H9 (cell line): ENCODE results near the gene CBFA2T2. TPM values are rescaled to one million over a fixed set of nuclear protein-coding genes. Genes with fewer than 3 reads are reported as not detected.
A peak's percentile ranks its signal among the peaks of the same experiment; 100 is the strongest.

ENCODE experiments used
- DNase-seq: peaks from one replicate; pipeline ENCODE4 v3.0.0-alpha.2; 2017
- H2AFZ ChIP-seq: one replicate; pipeline ENCODE4 v1.6.1; 2013; ENCODE audit warnings: mild to moderate bottlenecking, low read length, control low read depth, moderate library complexity
- H2AK5ac ChIP-seq: 2 replicates; pipeline ENCODE4 v1.6.1; 2013; ENCODE audit warnings: low read length, control low read depth, mixed read lengths; ENCODE audit not compliant: insufficient read length
- H2BK120ac ChIP-seq: one replicate; pipeline ENCODE4 v1.6.1; 2013; ENCODE audit warnings: low read depth, mild to moderate bottlenecking, low read length, control low read depth, inconsistent platforms; ENCODE audit not compliant: poor library complexity, severe bottlenecking
- H2BK12ac ChIP-seq: 2 replicates; pipeline ENCODE4 v1.6.1; 2013; ENCODE audit warnings: low read length, control low read depth, mixed read lengths, low read depth; ENCODE audit not compliant: insufficient read length
- H2BK15ac ChIP-seq: 2 replicates; pipeline ENCODE4 v1.6.1; 2013; ENCODE audit warnings: low read depth, low read length, control low read depth
- H2BK20ac ChIP-seq: one replicate; pipeline ENCODE4 v1.6.1; 2013; ENCODE audit warnings: low read depth, mild to moderate bottlenecking, low read length, control low read depth, inconsistent platforms; ENCODE audit not compliant: poor library complexity, severe bottlenecking
- H2BK5ac ChIP-seq: 2 replicates; pipeline ENCODE4 v1.6.1; 2013; ENCODE audit warnings: low read length, control low read depth, mixed read lengths; ENCODE audit not compliant: insufficient read length
- H3K14ac ChIP-seq: 2 replicates; pipeline ENCODE4 v1.6.1; 2013; ENCODE audit warnings: low read length, control low read depth; ENCODE audit not compliant: insufficient read depth
- H3K18ac ChIP-seq: 2 replicates; pipeline ENCODE4 v1.6.1; 2013; ENCODE audit warnings: low read depth, mild to moderate bottlenecking, mixed read lengths, low read length, control low read depth; ENCODE audit not compliant: insufficient read length
- H3K23ac ChIP-seq: 2 replicates; pipeline ENCODE4 v1.6.1; 2013; ENCODE audit warnings: low read length, control low read depth, mixed read lengths, low read depth; ENCODE audit not compliant: insufficient read length
- H3K23me2 ChIP-seq: 2 replicates; pipeline ENCODE4 v1.6.1; 2013; ENCODE audit warnings: low read depth, mild to moderate bottlenecking, mixed read lengths, low read length, control low read depth; ENCODE audit not compliant: insufficient read length, poor library complexity, severe bottlenecking
- H3K27ac ChIP-seq: 2 replicates; pipeline ENCODE4 v1.5.1; 2013; ENCODE audit warnings: low read length, control low read depth, mixed read lengths, low read depth; ENCODE audit not compliant: insufficient read length
- H3K27me3 ChIP-seq: 2 replicates; pipeline ENCODE4 v1.6.1; 2013; ENCODE audit warnings: low read length, control low read depth, inconsistent platforms; ENCODE audit not compliant: insufficient read depth
- H3K4ac ChIP-seq: 2 replicates; pipeline ENCODE4 v1.6.1; 2013; ENCODE audit warnings: low read depth, mild to moderate bottlenecking, control low read depth, inconsistent platforms, low read length, moderate library complexity
- H3K4me1 ChIP-seq: 2 replicates; pipeline ENCODE4 v1.6.1; 2013; ENCODE audit warnings: low read length, control low read depth, inconsistent platforms; ENCODE audit not compliant: insufficient read depth
- H3K4me2 ChIP-seq: 2 replicates; pipeline ENCODE4 v1.6.1; 2013; ENCODE audit warnings: low read length, control low read depth, mixed read lengths; ENCODE audit not compliant: insufficient read length, insufficient read depth
- H3K56ac ChIP-seq: 2 replicates; pipeline ENCODE4 v1.6.1; 2013; ENCODE audit warnings: low read depth, mild to moderate bottlenecking, mixed read lengths, low read length, control low read depth; ENCODE audit not compliant: insufficient read length
- H3K79me1 ChIP-seq: 2 replicates; pipeline ENCODE4 v1.6.1; 2013; ENCODE audit warnings: low read depth, mild to moderate bottlenecking, moderate library complexity, low read length, control low read depth, inconsistent platforms; ENCODE audit not compliant: insufficient read depth, poor library complexity, severe bottlenecking
- H3K79me2 ChIP-seq: 2 replicates; pipeline ENCODE4 v1.6.1; 2013; ENCODE audit warnings: low read length, control low read depth, inconsistent platforms; ENCODE audit not compliant: insufficient read depth
- H3K9ac ChIP-seq: 2 replicates; pipeline ENCODE4 v1.6.1; 2013; ENCODE audit warnings: low read length, control low read depth, mixed read lengths; ENCODE audit not compliant: insufficient read length; ENCODE audit errors: extremely low read depth
- H3K9me3 ChIP-seq: one replicate; pipeline ENCODE4 v1.6.1; 2013; ENCODE audit warnings: low read depth, low read length, inconsistent platforms; ENCODE audit not compliant: control insufficient read depth
- H3T11ph ChIP-seq: one replicate; pipeline ENCODE4 v1.6.1; 2013; ENCODE audit warnings: mild to moderate bottlenecking, low read length, control low read depth, inconsistent platforms
- H4K20me1 ChIP-seq: one replicate; pipeline ENCODE4 v1.6.1; 2013; ENCODE audit not compliant: control insufficient read depth, insufficient read length, insufficient read depth
- H4K5ac ChIP-seq: 2 replicates; pipeline ENCODE4 v1.6.1; 2013; ENCODE audit warnings: low read depth, mild to moderate bottlenecking, mixed read lengths, low read length, control low read depth; ENCODE audit not compliant: insufficient read length
- H4K8ac ChIP-seq: replicated peaks from 2 replicates; pipeline ENCODE4 v1.6.1; 2013; ENCODE audit warnings: low read length, control low read depth, mixed read lengths, low read depth; ENCODE audit not compliant: insufficient read length
- H4K91ac ChIP-seq: 2 replicates; pipeline ENCODE4 v1.6.1; 2013; ENCODE audit warnings: low read depth, mild to moderate bottlenecking, moderate library complexity, mixed read lengths, low read length, control low read depth; ENCODE audit not compliant: insufficient read length
- H3K27ac Mint-ChIP-seq, 3 experiments: 2 replicates in 2 of 3; 3 replicates in 1 of 3; pipeline ENCODE4 v1.8.0; 2020 to 2021; ENCODE audit warnings: mixed read lengths in 3 of 3, mild to moderate bottlenecking in 1 of 3, moderate library complexity in 1 of 3
- H3K27me3 Mint-ChIP-seq: 2 replicates; pipeline ENCODE4 v1.8.0; 2021; ENCODE audit warnings: low read depth, mild to moderate bottlenecking, moderate library complexity, mixed read lengths
- H3K36me3 Mint-ChIP-seq, 3 experiments: 2 replicates in 2 of 3; 3 replicates in 1 of 3; pipeline ENCODE4 v1.8.0; 2020 to 2021; ENCODE audit warnings: low read depth in 3 of 3, mixed read lengths in 3 of 3; ENCODE audit not compliant: insufficient read depth in 1 of 3
- H3K4me1 Mint-ChIP-seq, 2 experiments: 2 replicates each; pipeline ENCODE4 v1.8.0; 2020; ENCODE audit warnings: mixed read lengths in 2 of 2
- H3K4me3 Mint-ChIP-seq, 2 experiments: 2 replicates in 1 of 2; 3 replicates in 1 of 2; pipeline ENCODE4 v1.8.0; 2020 to 2021; ENCODE audit warnings: mild to moderate bottlenecking in 2 of 2, mixed read lengths in 2 of 2, moderate library complexity in 1 of 2
- H3K9me3 Mint-ChIP-seq, 2 experiments: 2 replicates in 1 of 2; 3 replicates in 1 of 2; pipeline ENCODE4 v1.8.0; 2020; ENCODE audit warnings: mild to moderate bottlenecking in 2 of 2, mixed read lengths in 2 of 2, moderate library complexity in 1 of 2
- CTCF ChIP-seq: fragments of 200-600 bp; sonication (generic); conservative IDR thresholded peaks from 3 replicates; pipeline ENCODE4 v1.8.0; 2021; ENCODE audit warnings: antibody characterized with exemption, mild to moderate bottlenecking
- WGBS: extraction: QIAGEN DNeasy Blood & Tissue Kit; methylation state at CpG from one replicate; pipeline ENCODE4 v1.1.7; 2013; ENCODE audit warnings: missing lambda C conversion rate, low lambda C conversion rate, mixed read lengths; ENCODE audit not compliant: insufficient read length; ENCODE audit errors: extremely low coverage; 5-methylcytosine and 5-hydroxymethylcytosine counted together
- total RNA-seq: library from RNA; stranded (reverse); gene quantifications from 2 replicates; pipeline ENCODE4 v1.2.1, GENCODE V29; 2021

CBFA2T2 gene
- total RNA-seq, 1 experiment from 2014 or later: 11.2 TPM

- no peaks in the 10 kb centered on the region for H3K9me3 Mint-ChIP-seq
- Histone ChIP-seq H2BK5ac (no peak overlapping the region), H3K4me1 (no peaks in the 10 kb centered on the region; the same call in 1 of the 2 replicates), H4K8ac (no peak overlapping the region), H2BK15ac (no peak overlapping the region), H4K5ac (no peak overlapping the region), H3K18ac (no peak overlapping the region), H4K20me1 (no peaks in the 10 kb centered on the region), H2BK120ac (no peak overlapping the region), H2BK12ac (no peak overlapping the region), H3K56ac (no peak overlapping the region), H3K14ac (peak overlapping the region; percentile 28), H2BK20ac (no peak overlapping the region), H3K79me1 (no peaks in the 10 kb centered on the region), H3K4me2 (no peak overlapping the region), H3K27ac (no peak overlapping the region), H4K91ac (no peak overlapping the region), H3T11ph (no peak overlapping the region), H3K4ac (no peak overlapping the region), H3K23me2 (no peaks in the 10 kb centered on the region), H3K9ac (no peak overlapping the region), H2AFZ (no peak overlapping the region), H2AK5ac (no peak overlapping the region), H3K9me3 (no peaks in the 10 kb centered on the region), H3K23ac (no peak overlapping the region), H3K79me2 (no peaks in the 10 kb centered on the region), H3K27me3 (no peaks in the 10 kb centered on the region)
- DNase-seq: peak; percentile 85
- peaks cover 2% of the 10 kb centered on the region; the same call in 1 of the 2 replicates for H3K27me3 Mint-ChIP-seq
- peak overlapping the region; percentile 17 to 98 (median 66); a peak in 4 of 7 replicates for H3K27ac Mint-ChIP-seq
- peaks cover 45 to 48% of the 10 kb centered on the region in 2 experiments for H3K4me1 Mint-ChIP-seq
- H3K4me3 Mint-ChIP-seq: no peak overlapping the region; a peak in 1 of 5 replicates
- TF ChIP-seq CTCF: no peak
- H3K36me3 Mint-ChIP-seq: no peaks in the 10 kb centered on the region; a peak in 1 of 7 replicates
- WGBS: no CpG with 5 or more reads among the region's 7 CpGs
Observed at GRCh38 chr20:33477386-33478234, 12.3 kb upstream of the CBFA2T2 start.
